NB4 (cell line): Measurements from ENCODE around the gene RPS6KL1.

Experiments
- MAX ChIP-seq: IDR thresholded peaks from 2 replicates; pipeline ENCODE4 v1.6.1; 2011; ENCODE audit warnings: low read depth, low read length
- MYC ChIP-seq: IDR thresholded peaks from 2 replicates; pipeline ENCODE4 v1.6.1; 2011; ENCODE audit warnings: low read depth, low read length
- POLR2A ChIP-seq: IDR thresholded peaks from 2 replicates; pipeline ENCODE4 v1.6.1; 2011; ENCODE audit warnings: mild to moderate bottlenecking; ENCODE audit not compliant: insufficient read length; ENCODE audit errors: extremely low read depth
- TF ChIP-seq, protein P1 (sequence below): IDR thresholded peaks from one replicate; pipeline ENCODE4 v1.5.1; 2012; ENCODE audit warnings: low read depth, low read length

DNA sequence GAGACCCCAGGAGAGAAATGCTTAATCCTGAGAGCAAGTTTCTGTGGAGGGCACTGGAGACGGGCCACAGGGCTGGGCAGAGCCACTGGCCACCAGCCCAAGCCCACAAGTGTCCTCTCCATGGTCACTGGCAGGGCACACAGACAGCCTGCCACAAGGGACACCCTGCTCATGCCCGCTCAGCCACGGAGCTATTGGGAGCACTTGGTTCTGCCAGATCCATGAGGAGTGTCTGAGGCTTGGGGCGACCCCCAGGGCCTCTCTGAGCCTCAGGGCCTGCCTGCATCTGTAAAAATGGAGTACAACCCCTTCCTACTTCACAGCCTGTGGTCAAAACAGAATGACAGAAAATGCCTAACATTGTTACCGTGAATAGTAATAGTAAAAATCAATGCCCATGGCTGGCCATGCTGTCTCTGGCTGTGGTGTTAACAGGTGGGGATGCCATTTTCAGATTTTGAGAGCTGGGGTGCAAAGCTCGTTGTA is 29.2 kb upstream of the RPS6KL1 start:
- TF ChIP-seq POLR2A (no peak), MAX (no peak), MYC (no peak)
- TF ChIP-seq, protein P1, sequence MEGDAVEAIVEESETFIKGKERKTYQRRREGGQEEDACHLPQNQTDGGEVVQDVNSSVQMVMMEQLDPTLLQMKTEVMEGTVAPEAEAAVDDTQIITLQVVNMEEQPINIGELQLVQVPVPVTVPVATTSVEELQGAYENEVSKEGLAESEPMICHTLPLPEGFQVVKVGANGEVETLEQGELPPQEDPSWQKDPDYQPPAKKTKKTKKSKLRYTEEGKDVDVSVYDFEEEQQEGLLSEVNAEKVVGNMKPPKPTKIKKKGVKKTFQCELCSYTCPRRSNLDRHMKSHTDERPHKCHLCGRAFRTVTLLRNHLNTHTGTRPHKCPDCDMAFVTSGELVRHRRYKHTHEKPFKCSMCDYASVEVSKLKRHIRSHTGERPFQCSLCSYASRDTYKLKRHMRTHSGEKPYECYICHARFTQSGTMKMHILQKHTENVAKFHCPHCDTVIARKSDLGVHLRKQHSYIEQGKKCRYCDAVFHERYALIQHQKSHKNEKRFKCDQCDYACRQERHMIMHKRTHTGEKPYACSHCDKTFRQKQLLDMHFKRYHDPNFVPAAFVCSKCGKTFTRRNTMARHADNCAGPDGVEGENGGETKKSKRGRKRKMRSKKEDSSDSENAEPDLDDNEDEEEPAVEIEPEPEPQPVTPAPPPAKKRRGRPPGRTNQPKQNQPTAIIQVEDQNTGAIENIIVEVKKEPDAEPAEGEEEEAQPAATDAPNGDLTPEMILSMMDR = no peak
